ENCODE data around the gene DCUN1D2. TPM values are rescaled to one million over a fixed set of nuclear protein-coding genes. Genes with fewer than 3 reads are reported as not detected.

The DCUN1D2 gene
- total RNA-seq, 2 experiments from 2014 or later, result 9.2 to 16.5 TPM

DNA sequence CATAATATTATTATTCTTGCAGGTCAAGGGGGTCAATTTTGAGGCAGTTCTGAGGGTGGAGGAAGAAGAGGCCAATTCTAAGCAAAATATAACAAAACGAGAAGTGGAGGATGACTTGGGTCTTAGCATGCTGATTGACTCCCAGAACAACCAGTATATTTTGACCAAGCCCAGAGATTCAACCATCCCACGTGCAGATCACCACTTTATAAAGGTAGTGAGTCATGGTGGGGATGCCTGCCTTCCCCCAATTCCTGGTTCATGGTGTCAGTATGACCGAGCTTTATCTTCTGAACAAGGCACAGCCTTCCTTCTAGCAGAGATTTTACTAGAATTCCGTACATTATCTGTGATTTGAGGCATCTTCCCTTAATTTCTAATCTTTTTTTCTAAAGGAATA lies 9.4 kb upstream of the DCUN1D2 start:
- no peaks in the 10 kb centered on the region for H3K79me2 ChIP-seq (ENCODE audit: insufficient read depth, low read depth, low read length)
- H3K27ac ChIP-seq (ENCODE audit: low read depth, low read length, poor library complexity, severe bottlenecking), result no peak overlapping the region
- POLR2A ChIA-PET, result no interaction called here
- peaks cover 46% of the 10 kb centered on the region for H3K36me3 ChIP-seq (ENCODE audit: insufficient read depth, low read length)
- H4K20me1 ChIP-seq (ENCODE audit: insufficient read depth, low read length), result no peaks in the 10 kb centered on the region
- no peaks in the 10 kb centered on the region for H3K4me1 ChIP-seq (ENCODE audit: insufficient read depth, low read length, poor library complexity, severe bottlenecking)
- no peak for DNase-seq (ENCODE audit: low spot score)
- no peaks in the 10 kb centered on the region for H3K9me2 ChIP-seq (ENCODE audit: insufficient read depth, low read length)
- CTCF ChIA-PET (ENCODE audit: unreplicated experiment), result no interaction called here
- no peak overlapping the region for H3K4me3 ChIP-seq (ENCODE audit: low read depth, low read length, poor library complexity, severe bottlenecking)
- no TSS peak for BruUV-seq (replicated peaks)
- H2AFZ ChIP-seq (ENCODE audit: low read length), result no peak overlapping the region
- H3K9me3 ChIP-seq (ENCODE audit: low read length), result no peaks in the 10 kb centered on the region
- TF ChIP-seq, protein P1, sequence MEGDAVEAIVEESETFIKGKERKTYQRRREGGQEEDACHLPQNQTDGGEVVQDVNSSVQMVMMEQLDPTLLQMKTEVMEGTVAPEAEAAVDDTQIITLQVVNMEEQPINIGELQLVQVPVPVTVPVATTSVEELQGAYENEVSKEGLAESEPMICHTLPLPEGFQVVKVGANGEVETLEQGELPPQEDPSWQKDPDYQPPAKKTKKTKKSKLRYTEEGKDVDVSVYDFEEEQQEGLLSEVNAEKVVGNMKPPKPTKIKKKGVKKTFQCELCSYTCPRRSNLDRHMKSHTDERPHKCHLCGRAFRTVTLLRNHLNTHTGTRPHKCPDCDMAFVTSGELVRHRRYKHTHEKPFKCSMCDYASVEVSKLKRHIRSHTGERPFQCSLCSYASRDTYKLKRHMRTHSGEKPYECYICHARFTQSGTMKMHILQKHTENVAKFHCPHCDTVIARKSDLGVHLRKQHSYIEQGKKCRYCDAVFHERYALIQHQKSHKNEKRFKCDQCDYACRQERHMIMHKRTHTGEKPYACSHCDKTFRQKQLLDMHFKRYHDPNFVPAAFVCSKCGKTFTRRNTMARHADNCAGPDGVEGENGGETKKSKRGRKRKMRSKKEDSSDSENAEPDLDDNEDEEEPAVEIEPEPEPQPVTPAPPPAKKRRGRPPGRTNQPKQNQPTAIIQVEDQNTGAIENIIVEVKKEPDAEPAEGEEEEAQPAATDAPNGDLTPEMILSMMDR (conservative IDR thresholded peaks at IDR 0.05; ENCODE audit: low read length), result no peak
- TF ChIP-seq EZH2phosphoT487 (IDR thresholded peaks at IDR 0.05; ENCODE audit: borderline replicate concordance, low read depth, low read length), result no peak
- no peak overlapping the region for H3K4me2 ChIP-seq (ENCODE audit: low read length)
- intact Hi-C loops (cut with micrococcal nuclease; ENCODE audit: unreplicated experiment), result no loop called here

GRCh38 chr13:113498905-113499304 lies 8.4 kb upstream of the DCUN1D2 start:
- intact Hi-C loops (cut with micrococcal nuclease; ENCODE audit: unreplicated experiment), result no loop called here
- no peaks in the 10 kb centered on the region for H3K4me1 ChIP-seq (ENCODE audit: insufficient read depth, low read length, poor library complexity, severe bottlenecking)

GRCh38 chr13:113497217-113497616 lies 6.7 kb upstream of the DCUN1D2 start:
- ChIA-PET CTCF (ENCODE audit: unreplicated experiment) (no interaction called here), POLR2A (no interaction called here)
- no peak overlapping the region for H3K4me2 ChIP-seq (ENCODE audit: low read length)
- peaks cover 46% of the 10 kb centered on the region for H3K36me3 ChIP-seq (ENCODE audit: insufficient read depth, low read length)
- no peaks in the 10 kb centered on the region for H4K20me1 ChIP-seq (ENCODE audit: insufficient read depth, low read length)
- no peak overlapping the region for H3K4me3 ChIP-seq (ENCODE audit: low read depth, low read length, poor library complexity, severe bottlenecking)
- H3K4me1 ChIP-seq (ENCODE audit: insufficient read depth, low read length, poor library complexity, severe bottlenecking), result peaks cover 16% of the 10 kb centered on the region
- TF ChIP-seq EZH2phosphoT487 (IDR thresholded peaks at IDR 0.05; ENCODE audit: borderline replicate concordance, low read depth, low read length), result no peak
- TF ChIP-seq, protein P1 (conservative IDR thresholded peaks at IDR 0.05; ENCODE audit: low read length), result no peak
- no peak for DNase-seq (ENCODE audit: low spot score)
- H3K9me2 ChIP-seq (ENCODE audit: insufficient read depth, low read length), result no peaks in the 10 kb centered on the region
- no peaks in the 10 kb centered on the region for H3K9me3 ChIP-seq (ENCODE audit: low read length)
- intact Hi-C loops (cut with micrococcal nuclease; ENCODE audit: unreplicated experiment), result no loop called here
- no TSS peak for BruUV-seq (replicated peaks)
- H2AFZ ChIP-seq (ENCODE audit: low read length), result no peak overlapping the region
- no peak overlapping the region for H3K27ac ChIP-seq (ENCODE audit: low read depth, low read length, poor library complexity, severe bottlenecking)
- no peaks in the 10 kb centered on the region for H3K79me2 ChIP-seq (ENCODE audit: insufficient read depth, low read depth, low read length)

More at GRCh38 chr13:113498905-113499304, 8.4 kb upstream of the DCUN1D2 start:
- no peak for DNase-seq (ENCODE audit: low spot score)
- no peaks in the 10 kb centered on the region for H3K9me2 ChIP-seq (ENCODE audit: insufficient read depth, low read length)
- H3K4me2 ChIP-seq (ENCODE audit: low read length), result no peak overlapping the region
- H3K36me3 ChIP-seq (ENCODE audit: insufficient read depth, low read length), result peaks cover 46% of the 10 kb centered on the region
- H4K20me1 ChIP-seq (ENCODE audit: insufficient read depth, low read length), result no peaks in the 10 kb centered on the region
- no peak overlapping the region for H2AFZ ChIP-seq (ENCODE audit: low read length)
- TF ChIP-seq, protein P1 (conservative IDR thresholded peaks at IDR 0.05; ENCODE audit: low read length), result no peak
- TF ChIP-seq EZH2phosphoT487 (IDR thresholded peaks at IDR 0.05; ENCODE audit: borderline replicate concordance, low read depth, low read length), result no peak
- no peak overlapping the region for H3K27ac ChIP-seq (ENCODE audit: low read depth, low read length, poor library complexity, severe bottlenecking)
- ChIA-PET POLR2A (no interaction called here), CTCF (ENCODE audit: unreplicated experiment) (no interaction called here)
- H3K9me3 ChIP-seq (ENCODE audit: low read length), result no peaks in the 10 kb centered on the region
- H3K79me2 ChIP-seq (ENCODE audit: insufficient read depth, low read depth, low read length), result no peaks in the 10 kb centered on the region
- no peak overlapping the region for H3K4me3 ChIP-seq (ENCODE audit: low read depth, low read length, poor library complexity, severe bottlenecking)
- no TSS peak for BruUV-seq (replicated peaks)
